ENCODE measurements around the gene PTEN.

DNA sequence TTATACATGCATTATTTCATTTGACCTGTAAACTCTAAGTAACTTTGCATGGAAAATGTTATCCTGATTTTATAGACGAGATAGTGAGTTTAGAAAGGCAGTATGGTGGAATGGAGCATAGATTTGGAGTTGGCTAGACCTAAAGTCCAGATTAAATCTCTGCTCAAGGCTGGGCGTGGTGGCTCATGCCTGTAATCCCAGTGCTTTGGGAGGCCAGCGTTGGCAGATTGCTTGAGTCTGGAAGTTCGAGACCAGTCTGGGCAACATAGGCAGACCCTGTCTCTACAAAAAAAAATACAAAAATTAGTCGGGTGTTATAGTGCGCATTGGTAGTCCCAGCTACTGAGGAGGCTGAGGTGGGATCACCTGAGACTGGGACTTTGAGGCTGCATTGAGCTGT lies 9.4 kb downstream of the PTEN start:
- TF ChIP-seq, protein P1, sequence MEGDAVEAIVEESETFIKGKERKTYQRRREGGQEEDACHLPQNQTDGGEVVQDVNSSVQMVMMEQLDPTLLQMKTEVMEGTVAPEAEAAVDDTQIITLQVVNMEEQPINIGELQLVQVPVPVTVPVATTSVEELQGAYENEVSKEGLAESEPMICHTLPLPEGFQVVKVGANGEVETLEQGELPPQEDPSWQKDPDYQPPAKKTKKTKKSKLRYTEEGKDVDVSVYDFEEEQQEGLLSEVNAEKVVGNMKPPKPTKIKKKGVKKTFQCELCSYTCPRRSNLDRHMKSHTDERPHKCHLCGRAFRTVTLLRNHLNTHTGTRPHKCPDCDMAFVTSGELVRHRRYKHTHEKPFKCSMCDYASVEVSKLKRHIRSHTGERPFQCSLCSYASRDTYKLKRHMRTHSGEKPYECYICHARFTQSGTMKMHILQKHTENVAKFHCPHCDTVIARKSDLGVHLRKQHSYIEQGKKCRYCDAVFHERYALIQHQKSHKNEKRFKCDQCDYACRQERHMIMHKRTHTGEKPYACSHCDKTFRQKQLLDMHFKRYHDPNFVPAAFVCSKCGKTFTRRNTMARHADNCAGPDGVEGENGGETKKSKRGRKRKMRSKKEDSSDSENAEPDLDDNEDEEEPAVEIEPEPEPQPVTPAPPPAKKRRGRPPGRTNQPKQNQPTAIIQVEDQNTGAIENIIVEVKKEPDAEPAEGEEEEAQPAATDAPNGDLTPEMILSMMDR (IDR thresholded peaks at IDR 0.05; ENCODE audit: low read depth, low read length, missing input control), result no peak
- TF ChIP-seq, protein P2, sequence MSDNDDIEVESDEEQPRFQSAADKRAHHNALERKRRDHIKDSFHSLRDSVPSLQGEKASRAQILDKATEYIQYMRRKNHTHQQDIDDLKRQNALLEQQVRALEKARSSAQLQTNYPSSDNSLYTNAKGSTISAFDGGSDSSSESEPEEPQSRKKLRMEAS (IDR thresholded peaks at IDR 0.05), result no peak
- TF ChIP-seq TAF1 (conservative IDR thresholded peaks at IDR 0.05), result no peak
- TF ChIP-seq, protein P3, sequence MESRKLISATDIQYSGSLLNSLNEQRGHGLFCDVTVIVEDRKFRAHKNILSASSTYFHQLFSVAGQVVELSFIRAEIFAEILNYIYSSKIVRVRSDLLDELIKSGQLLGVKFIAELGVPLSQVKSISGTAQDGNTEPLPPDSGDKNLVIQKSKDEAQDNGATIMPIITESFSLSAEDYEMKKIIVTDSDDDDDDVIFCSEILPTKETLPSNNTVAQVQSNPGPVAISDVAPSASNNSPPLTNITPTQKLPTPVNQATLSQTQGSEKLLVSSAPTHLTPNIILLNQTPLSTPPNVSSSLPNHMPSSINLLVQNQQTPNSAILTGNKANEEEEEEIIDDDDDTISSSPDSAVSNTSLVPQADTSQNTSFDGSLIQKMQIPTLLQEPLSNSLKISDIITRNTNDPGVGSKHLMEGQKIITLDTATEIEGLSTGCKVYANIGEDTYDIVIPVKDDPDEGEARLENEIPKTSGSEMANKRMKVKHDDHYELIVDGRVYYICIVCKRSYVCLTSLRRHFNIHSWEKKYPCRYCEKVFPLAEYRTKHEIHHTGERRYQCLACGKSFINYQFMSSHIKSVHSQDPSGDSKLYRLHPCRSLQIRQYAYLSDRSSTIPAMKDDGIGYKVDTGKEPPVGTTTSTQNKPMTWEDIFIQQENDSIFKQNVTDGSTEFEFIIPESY (IDR thresholded peaks at IDR 0.05), result no peak
- TF ChIP-seq, protein P4, sequence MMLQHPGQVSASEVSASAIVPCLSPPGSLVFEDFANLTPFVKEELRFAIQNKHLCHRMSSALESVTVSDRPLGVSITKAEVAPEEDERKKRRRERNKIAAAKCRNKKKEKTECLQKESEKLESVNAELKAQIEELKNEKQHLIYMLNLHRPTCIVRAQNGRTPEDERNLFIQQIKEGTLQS (IDR thresholded peaks at IDR 0.05), result no peak
- no peak for TF ChIP-seq EGR1 (IDR thresholded peaks at IDR 0.05; ENCODE audit: low read depth in 2 of 2)
- TF ChIP-seq, protein P5, sequence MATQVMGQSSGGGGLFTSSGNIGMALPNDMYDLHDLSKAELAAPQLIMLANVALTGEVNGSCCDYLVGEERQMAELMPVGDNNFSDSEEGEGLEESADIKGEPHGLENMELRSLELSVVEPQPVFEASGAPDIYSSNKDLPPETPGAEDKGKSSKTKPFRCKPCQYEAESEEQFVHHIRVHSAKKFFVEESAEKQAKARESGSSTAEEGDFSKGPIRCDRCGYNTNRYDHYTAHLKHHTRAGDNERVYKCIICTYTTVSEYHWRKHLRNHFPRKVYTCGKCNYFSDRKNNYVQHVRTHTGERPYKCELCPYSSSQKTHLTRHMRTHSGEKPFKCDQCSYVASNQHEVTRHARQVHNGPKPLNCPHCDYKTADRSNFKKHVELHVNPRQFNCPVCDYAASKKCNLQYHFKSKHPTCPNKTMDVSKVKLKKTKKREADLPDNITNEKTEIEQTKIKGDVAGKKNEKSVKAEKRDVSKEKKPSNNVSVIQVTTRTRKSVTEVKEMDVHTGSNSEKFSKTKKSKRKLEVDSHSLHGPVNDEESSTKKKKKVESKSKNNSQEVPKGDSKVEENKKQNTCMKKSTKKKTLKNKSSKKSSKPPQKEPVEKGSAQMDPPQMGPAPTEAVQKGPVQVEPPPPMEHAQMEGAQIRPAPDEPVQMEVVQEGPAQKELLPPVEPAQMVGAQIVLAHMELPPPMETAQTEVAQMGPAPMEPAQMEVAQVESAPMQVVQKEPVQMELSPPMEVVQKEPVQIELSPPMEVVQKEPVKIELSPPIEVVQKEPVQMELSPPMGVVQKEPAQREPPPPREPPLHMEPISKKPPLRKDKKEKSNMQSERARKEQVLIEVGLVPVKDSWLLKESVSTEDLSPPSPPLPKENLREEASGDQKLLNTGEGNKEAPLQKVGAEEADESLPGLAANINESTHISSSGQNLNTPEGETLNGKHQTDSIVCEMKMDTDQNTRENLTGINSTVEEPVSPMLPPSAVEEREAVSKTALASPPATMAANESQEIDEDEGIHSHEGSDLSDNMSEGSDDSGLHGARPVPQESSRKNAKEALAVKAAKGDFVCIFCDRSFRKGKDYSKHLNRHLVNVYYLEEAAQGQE (IDR thresholded peaks at IDR 0.05), result no peak
- TF ChIP-seq YY1 (IDR thresholded peaks at IDR 0.05), result no peak
- TF ChIP-seq FOXA1 (IDR thresholded peaks at IDR 0.05), result no peak
- TF ChIP-seq JUND (IDR thresholded peaks at IDR 0.05), result no peak
- TF ChIP-seq GABPA (IDR thresholded peaks at IDR 0.05 in 1 of 2, conservative IDR thresholded peaks at IDR 0.05 in 1 of 2), result no peak
- TF ChIP-seq RXRA (IDR thresholded peaks at IDR 0.05), result no peak
- TF ChIP-seq RAD21 (IDR thresholded peaks at IDR 0.05), result no peak
